OCI-LY1 (cell line): ENCODE results near the gene MYL6B.
A peak's percentile ranks its signal among the peaks of the same experiment; 100 is the strongest.

Source experiments
- H2AFZ ChIP-seq: fragments of 200-600 bp; sonication (generic), shearing (Covaris generic); 2 replicates; pipeline ENCODE4 v1.6.0; 2014; ENCODE audit warnings: antibody characterized with exemption, mild to moderate bottlenecking, low read length
- H3F3A ChIP-seq: fragments of 200-600 bp; sonication (generic), shearing (Covaris generic); 2 replicates; pipeline ENCODE4 v1.6.0; 2014; ENCODE audit warnings: mild to moderate bottlenecking, antibody characterized with exemption, low read length, moderate library complexity; ENCODE audit not compliant: insufficient read depth
- H3K27ac ChIP-seq: fragments of 200-600 bp; sonication (generic); 2 replicates; pipeline ENCODE4 v1.5.1; 2014; ENCODE audit warnings: low read length, mixed run types, mild to moderate bottlenecking, low read depth; ENCODE audit not compliant: poor library complexity, severe bottlenecking
- H3K27me3 ChIP-seq: fragments of 200-600 bp; sonication (generic); 2 replicates; pipeline ENCODE4 v1.6.0; 2014; ENCODE audit warnings: antibody characterized with exemption, mild to moderate bottlenecking, low read length, moderate library complexity; ENCODE audit not compliant: insufficient read depth
- H3K36me3 ChIP-seq: fragments of 200-600 bp; sonication (generic); 2 replicates; pipeline ENCODE4 v1.6.1; 2014; ENCODE audit warnings: mild to moderate bottlenecking, antibody characterized with exemption, low read length, moderate library complexity, mixed read lengths; ENCODE audit not compliant: insufficient read depth
- H3K4me1 ChIP-seq: fragments of 200-600 bp; sonication (generic); 2 replicates; pipeline ENCODE4 v1.5.1; 2014; ENCODE audit warnings: mild to moderate bottlenecking, low read length, moderate library complexity; ENCODE audit not compliant: insufficient read depth, severe bottlenecking
- H3K4me2 ChIP-seq: fragments of 200-600 bp; sonication (generic), shearing (Covaris generic); 2 replicates; pipeline ENCODE4 v1.6.1; 2014; ENCODE audit warnings: low read length
- H3K4me3 ChIP-seq: fragments of 200-600 bp; sonication (generic); 2 replicates; pipeline ENCODE4 v1.5.1; 2014; ENCODE audit warnings: low read length, low read depth, mild to moderate bottlenecking, mixed read lengths; ENCODE audit not compliant: poor library complexity, severe bottlenecking
- H3K79me2 ChIP-seq: fragments of 200-600 bp; shearing (Covaris generic); 2 replicates; pipeline ENCODE4 v1.6.1; 2016; ENCODE audit warnings: mixed run types, low read length, mixed read lengths; ENCODE audit not compliant: insufficient read depth
- H3K9ac ChIP-seq: fragments of 200-600 bp; sonication (generic), shearing (Covaris generic); 2 replicates; pipeline ENCODE4 v1.6.1; 2014; ENCODE audit warnings: mild to moderate bottlenecking, low read length, mixed read lengths
- H3K9me2 ChIP-seq: fragments of 200-600 bp; sonication (generic), shearing (Covaris generic); 2 replicates; pipeline ENCODE4 v1.6.1; 2014; ENCODE audit warnings: low read depth, mild to moderate bottlenecking, low read length, mixed read lengths
- H3K9me3 ChIP-seq: fragments of 200-600 bp; shearing (Covaris generic); 2 replicates; pipeline ENCODE4 v1.6.1; 2014; ENCODE audit warnings: low read length, mixed read lengths
- H4K20me1 ChIP-seq: fragments of 200-600 bp; sonication (generic), shearing (Covaris generic); 2 replicates; pipeline ENCODE4 v1.6.0; 2016; ENCODE audit warnings: mild to moderate bottlenecking, low read length; ENCODE audit not compliant: insufficient read depth
- CTCF ChIP-seq: fragments of 200-600 bp; sonication (generic), shearing (Covaris generic); IDR thresholded peaks from 2 replicates; pipeline ENCODE4 v1.5.1; 2017; ENCODE audit warnings: mild to moderate bottlenecking, antibody characterized with exemption, low read length, moderate library complexity, mixed read lengths
- EZH2 ChIP-seq: fragments of 200-600 bp; sonication (generic), shearing (Covaris generic); IDR thresholded peaks from 2 replicates; pipeline ENCODE4 v1.8.0; 2017; ENCODE audit warnings: borderline replicate concordance, mixed run types, mild to moderate bottlenecking, antibody characterized with exemption, low read length, moderate library complexity, mixed read lengths

The MYL6B gene

GRCh38 chr12:56197921-56198635 lies 45.7 kb downstream of the MYL6B start:
- no peaks in the 10 kb centered on the region for H3K9me3 ChIP-seq
- no peak overlapping the region for H2AFZ ChIP-seq
- H3K4me1 ChIP-seq, result peaks cover 7% of the 10 kb centered on the region
- no peaks in the 10 kb centered on the region for H3K9me2 ChIP-seq
- no peaks in the 10 kb centered on the region for H3K79me2 ChIP-seq
- H3K36me3 ChIP-seq, result no peaks in the 10 kb centered on the region; the same call in 1 of the 2 replicates
- no peak overlapping the region for H3K4me3 ChIP-seq
- no peaks in the 10 kb centered on the region for H3F3A ChIP-seq
- H3K9ac ChIP-seq, result no peak overlapping the region
- no peak overlapping the region for H3K27ac ChIP-seq
- TF ChIP-seq EZH2 (no peak), CTCF (no peak)
- H4K20me1 ChIP-seq, result no peaks in the 10 kb centered on the region
- no peak overlapping the region for H3K4me2 ChIP-seq
- no peaks in the 10 kb centered on the region for H3K27me3 ChIP-seq

GRCh38 chr12:56198836-56199235 lies 46.4 kb downstream of the MYL6B start:
- Histone ChIP-seq H3K27ac (no peak overlapping the region), H3K9ac (no peak overlapping the region), H3K9me2 (no peaks in the 10 kb centered on the region), H3K9me3 (no peaks in the 10 kb centered on the region), H3K79me2 (no peaks in the 10 kb centered on the region), H3F3A (no peaks in the 10 kb centered on the region), H3K4me2 (no peak overlapping the region), H3K4me3 (no peak overlapping the region), H4K20me1 (no peaks in the 10 kb centered on the region), H3K27me3 (no peaks in the 10 kb centered on the region), H2AFZ (no peak overlapping the region), H3K4me1 (peaks cover 4% of the 10 kb centered on the region), H3K36me3 (no peaks in the 10 kb centered on the region; the same call in 1 of the 2 replicates)
- TF ChIP-seq CTCF (no peak), EZH2 (no peak)

- Histone ChIP-seq H3K27me3 (no peaks in the 10 kb centered on the region), H3K4me3 (no peak overlapping the region), H3F3A (no peaks in the 10 kb centered on the region), H3K9me2 (no peaks in the 10 kb centered on the region), H3K27ac (peak overlapping the region; percentile 38), H3K79me2 (no peaks in the 10 kb centered on the region), H3K9me3 (no peaks in the 10 kb centered on the region), H3K36me3 (peaks cover 28% of the 10 kb centered on the region), H3K4me1 (peaks cover 27% of the 10 kb centered on the region), H4K20me1 (no peaks in the 10 kb centered on the region), H3K4me2 (no peak overlapping the region), H3K9ac (no peak overlapping the region), H2AFZ (no peak overlapping the region)
- TF ChIP-seq EZH2 (no peak), CTCF (no peak)
These were observed 50.0 kb downstream of the MYL6B start for GRCh38 chr12:56202366-56202765.
